Sigmoid colon (tissue), 3 donors: ENCODE measurements around the gene LIM2.

Source experiments
- POLR2A ChIP-seq, 2 donors: fragments of 450-650 bp; IDR thresholded peaks; one replicate each; pipeline ENCODE4 v1.6.1; 2016; ENCODE audit warnings: antibody characterized with exemption in 2 of 2, mild to moderate bottlenecking in 2 of 2, moderate library complexity in 2 of 2
- TF ChIP-seq, protein P1 (sequence below), 4 experiments: fragments of 450-650 bp in 3 of 4; fragments of 200-600 bp in 1 of 4; IDR thresholded peaks; one replicate each; pipeline ENCODE4 v1.5.1; 2016 to 2019; ENCODE audit warnings: antibody characterized with exemption in 4 of 4, mild to moderate bottlenecking in 3 of 4, moderate library complexity in 2 of 4

GRCh38 chr19:51347209-51347928 is 40.4 kb downstream of the LIM2 start:
- TF ChIP-seq POLR2A (IDR thresholded peaks at IDR 0.05) = no peak
- TF ChIP-seq, protein P1, sequence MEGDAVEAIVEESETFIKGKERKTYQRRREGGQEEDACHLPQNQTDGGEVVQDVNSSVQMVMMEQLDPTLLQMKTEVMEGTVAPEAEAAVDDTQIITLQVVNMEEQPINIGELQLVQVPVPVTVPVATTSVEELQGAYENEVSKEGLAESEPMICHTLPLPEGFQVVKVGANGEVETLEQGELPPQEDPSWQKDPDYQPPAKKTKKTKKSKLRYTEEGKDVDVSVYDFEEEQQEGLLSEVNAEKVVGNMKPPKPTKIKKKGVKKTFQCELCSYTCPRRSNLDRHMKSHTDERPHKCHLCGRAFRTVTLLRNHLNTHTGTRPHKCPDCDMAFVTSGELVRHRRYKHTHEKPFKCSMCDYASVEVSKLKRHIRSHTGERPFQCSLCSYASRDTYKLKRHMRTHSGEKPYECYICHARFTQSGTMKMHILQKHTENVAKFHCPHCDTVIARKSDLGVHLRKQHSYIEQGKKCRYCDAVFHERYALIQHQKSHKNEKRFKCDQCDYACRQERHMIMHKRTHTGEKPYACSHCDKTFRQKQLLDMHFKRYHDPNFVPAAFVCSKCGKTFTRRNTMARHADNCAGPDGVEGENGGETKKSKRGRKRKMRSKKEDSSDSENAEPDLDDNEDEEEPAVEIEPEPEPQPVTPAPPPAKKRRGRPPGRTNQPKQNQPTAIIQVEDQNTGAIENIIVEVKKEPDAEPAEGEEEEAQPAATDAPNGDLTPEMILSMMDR (IDR thresholded peaks at IDR 0.05) = no peak
